22Rv1 (cell line): ENCODE measurements around the gene MGAT2.

Experiments used
- CTCF ChIP-seq: fragments of 450-650 bp; IDR thresholded peaks from 2 replicates; pipeline ENCODE4 v1.5.1; 2017; ENCODE audit warnings: mild to moderate bottlenecking
- ZFX ChIP-seq: fragments of 450-650 bp; IDR thresholded peaks from 2 replicates; pipeline ENCODE4 v1.6.1; 2017; ENCODE audit warnings: antibody characterized with exemption, borderline replicate concordance

GRCh38 chr14:49612671-49613070 lies 7.9 kb upstream of the MGAT2 start:
- no peak for TF ChIP-seq CTCF
- TF ChIP-seq ZFX: no peak
